CD14-positive monocyte (primary cell): ENCODE data around the gene NHERF1. TPM values are rescaled to one million over a fixed set of nuclear protein-coding genes. Genes with fewer than 3 reads are reported as not detected.

Experiments
- DNase-seq, 3 donors: peaks; one replicate each; pipeline ENCODE4 v3.0.0-alpha.2; 2011 to 2022
- H2AFZ ChIP-seq: 2 replicates; pipeline ENCODE4 v1.6.0; 2012; ENCODE audit warnings: mild to moderate bottlenecking, low read depth, low read length, inconsistent platforms; ENCODE audit not compliant: insufficient read depth, poor library complexity, severe bottlenecking
- H3K27ac ChIP-seq, 2 donors: 1 replicate in 1 of 2; 2 replicates in 1 of 2; pipeline ENCODE4 v1.5.1; 2012 to 2013; ENCODE audit warnings: low read length in 2 of 2, control low read depth in 1 of 2, inconsistent platforms in 1 of 2, low read depth in 1 of 2, mild to moderate bottlenecking in 1 of 2
- H3K27me3 ChIP-seq, 2 donors: one replicate each; pipeline versions ENCODE4 v1.6.0 to v1.6.1; 2011 to 2013; ENCODE audit warnings: low read length in 2 of 2; ENCODE audit not compliant: control insufficient read depth in 2 of 2, insufficient read depth in 2 of 2
- H3K36me3 ChIP-seq, 2 donors: replicated peaks in 1 of 2; 1 replicate in 1 of 2; 2 replicates in 1 of 2; pipeline versions ENCODE4 v1.5.1 to v1.6.1; 2012 to 2013; ENCODE audit warnings: low read length in 2 of 2, control low read depth in 1 of 2, inconsistent platforms in 1 of 2, mild to moderate bottlenecking in 1 of 2; ENCODE audit not compliant: insufficient read depth in 2 of 2, control insufficient read depth in 1 of 2
- H3K4me1 ChIP-seq, 2 donors: 1 replicate in 1 of 2; 2 replicates in 1 of 2; pipeline versions ENCODE4 v1.5.1 to v1.6.1; 2012 to 2013; ENCODE audit warnings: low read length in 2 of 2, control low read depth in 1 of 2, inconsistent platforms in 1 of 2, mild to moderate bottlenecking in 1 of 2, moderate library complexity in 1 of 2; ENCODE audit not compliant: insufficient read depth in 2 of 2, control insufficient read depth in 1 of 2
- H3K4me2 ChIP-seq: replicated peaks from 2 replicates; pipeline ENCODE3; 2012; ENCODE audit warnings: low read length, moderate library complexity, mild to moderate bottlenecking; ENCODE audit not compliant: poor library complexity, severe bottlenecking; ENCODE audit errors: extremely low read depth
- H3K4me3 ChIP-seq, 3 experiments: fragments of 200-600 bp in 1 of 3; sonication (generic) in 1 of 3; replicated peaks in 1 of 3; 1 replicate in 2 of 3; 2 replicates in 1 of 3; pipeline ENCODE4 v1.5.1; 2011 to 2013; ENCODE audit warnings: low read length in 3 of 3, mild to moderate bottlenecking in 3 of 3, control low read depth in 2 of 3, low read depth in 2 of 3, inconsistent platforms in 1 of 3, moderate library complexity in 1 of 3
- H3K79me2 ChIP-seq: 2 replicates; pipeline ENCODE4 v1.6.0; 2012; ENCODE audit warnings: mild to moderate bottlenecking, control low read depth, inconsistent platforms, low read length, moderate library complexity; ENCODE audit not compliant: insufficient read depth
- H3K9ac ChIP-seq: 2 replicates; pipeline ENCODE4 v1.6.0; 2017; ENCODE audit warnings: low read length, mild to moderate bottlenecking; ENCODE audit not compliant: insufficient read depth, poor library complexity, severe bottlenecking
- H3K9me3 ChIP-seq, 2 donors: replicated peaks in 1 of 2; 1 replicate in 1 of 2; 2 replicates in 1 of 2; pipeline versions ENCODE4 v1.5.1 to v1.6.1; 2012 to 2013; ENCODE audit warnings: low read length in 2 of 2, control low read depth in 1 of 2; ENCODE audit not compliant: control insufficient read depth in 1 of 2, insufficient read depth in 1 of 2
- H4K20me1 ChIP-seq: 2 replicates; pipeline ENCODE4 v1.6.0; 2012; ENCODE audit warnings: mild to moderate bottlenecking, low read length, control low read depth, moderate library complexity; ENCODE audit not compliant: insufficient read depth
- H3K27ac Mint-ChIP-seq, 7 donors: one replicate each; pipeline ENCODE4 v1.8.0; 2020; ENCODE audit warnings: mild to moderate bottlenecking in 7 of 7, mixed read lengths in 7 of 7, moderate library complexity in 6 of 7, inconsistent platforms in 2 of 7
- H3K27me3 Mint-ChIP-seq, 3 donors: one replicate each; pipeline ENCODE4 v1.8.0; 2021 to 2022; ENCODE audit warnings: low read depth in 3 of 3, mild to moderate bottlenecking in 3 of 3, mixed read lengths in 3 of 3, moderate library complexity in 3 of 3, inconsistent platforms in 1 of 3
- H3K36me3 Mint-ChIP-seq, 2 donors: one replicate each; pipeline ENCODE4 v1.8.0; 2020; ENCODE audit warnings: mixed read lengths in 2 of 2, inconsistent platforms in 1 of 2, mild to moderate bottlenecking in 1 of 2
- H3K4me1 Mint-ChIP-seq: one replicate; pipeline ENCODE4 v1.8.0; 2020; ENCODE audit warnings: mild to moderate bottlenecking, mixed read lengths
- H3K4me3 Mint-ChIP-seq, 2 donors: one replicate each; pipeline ENCODE4 v1.8.0; 2020; ENCODE audit warnings: mild to moderate bottlenecking in 2 of 2, mixed read lengths in 2 of 2, moderate library complexity in 1 of 2
- H3K9me3 Mint-ChIP-seq, 7 donors: one replicate each; pipeline ENCODE4 v1.8.0; 2020 to 2022; ENCODE audit warnings: mixed read lengths in 7 of 7, mild to moderate bottlenecking in 6 of 7, moderate library complexity in 6 of 7, inconsistent platforms in 2 of 7
- CTCF ChIP-seq: fragments of 200-600 bp; IDR thresholded peaks from one replicate; pipeline ENCODE4 v1.8.0; 2022; ENCODE audit warnings: antibody characterized with exemption, mild to moderate bottlenecking
- WGBS: methylation state at CpG from one replicate; pipeline ENCODE4 v1.1.5; 2013; ENCODE audit warnings: missing lambda C conversion rate; ENCODE audit not compliant: insufficient coverage; 5-methylcytosine and 5-hydroxymethylcytosine counted together
- intact Hi-C, 2 donors: fragments of 100-400 bp; cut with micrococcal nuclease; formaldehyde crosslinking; loops; one replicate each; pipeline versions ENCODE4 v1.15.0 to v1.15.1; 2023
- polyA plus RNA-seq, 3 donors: library from polyadenylated mRNA; depleted of rRNA in 1 of 3; unstranded in 2 of 3; stranded (reverse) in 1 of 3; fragments of 300-500 nt in 2 of 3; fragments of >200 nt in 1 of 3; fragmentation: Illumina TruSeq in 2 of 3; gene quantifications; 1 replicate in 2 of 3; 2 replicates in 1 of 3; pipeline ENCODE4 v1.2.3, GENCODE V29; 2012 to 2021

NHERF1 gene
- polyA plus RNA-seq, 3 donors, result 79.5 to 149 (median 131) TPM

DNA sequence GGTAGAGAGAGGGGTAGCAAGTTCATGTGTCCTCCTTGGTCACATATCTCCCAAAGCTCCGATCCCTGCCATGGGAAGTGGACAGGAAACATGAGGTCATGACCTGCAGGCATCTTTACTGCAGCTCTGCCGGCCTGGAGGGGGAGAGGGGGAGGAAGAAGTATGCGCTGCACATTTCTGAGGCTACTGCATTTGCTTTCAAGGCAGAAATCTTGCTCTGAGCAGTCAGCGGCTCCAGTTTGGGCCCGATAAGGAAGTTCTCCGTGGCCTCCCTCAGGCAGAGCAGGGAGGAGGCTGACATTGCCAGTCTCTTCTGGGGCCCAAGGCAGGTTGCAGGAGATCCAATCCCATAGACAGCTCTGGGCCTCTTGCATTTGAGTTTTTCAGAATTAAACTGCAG lies 1.5 kb upstream of the NHERF1 start:
- Histone ChIP-seq H3K4me1 (peaks cover 77 to 88% of the 10 kb centered on the region in 2 donors), H3K9me3 (no peaks in the 10 kb centered on the region), H3K79me2 (peaks cover 63% of the 10 kb centered on the region), H4K20me1 (peaks cover 34% of the 10 kb centered on the region), H3K27me3 (no peaks in the 10 kb centered on the region), H3K4me2 (peak overlapping the region; percentile 82), H3K9ac (no peak overlapping the region), H3K27ac (peak overlapping the region; percentile 30 to 33), H3K4me3 (peak overlapping the region in 1 of 3 experiments; percentile 98), H2AFZ (no peak overlapping the region), H3K36me3 (no peaks in the 10 kb centered on the region)
- peak overlapping the region; percentile 46 to 85 (median 79) for H3K27ac Mint-ChIP-seq
- WGBS, result 8% methylated on average over 5 of the region's 6 CpGs
- H3K9me3 Mint-ChIP-seq, result peaks cover 0 to 2% (median 0%) of the 10 kb centered on the region in 7 donors
- peak overlapping the region; percentile 60 to 71 for H3K4me3 Mint-ChIP-seq
- peaks cover 74% of the 10 kb centered on the region for H3K4me1 Mint-ChIP-seq
- H3K27me3 Mint-ChIP-seq, result no peaks in the 10 kb centered on the region
- intact Hi-C loops, result loop anchor here in 1 of 2 donors (10.0 kb wide), 1 partner anchor 208 kb away; no protein-coding TSS in a partner anchor
- no peak for TF ChIP-seq CTCF
- peak in 2 of 3 donors; percentile 51 to 58 for DNase-seq
- peaks cover 15 to 19% of the 10 kb centered on the region in 2 donors for H3K36me3 Mint-ChIP-seq

- peaks cover 75 to 88% of the 10 kb centered on the region in 2 donors for H3K4me1 ChIP-seq
- TF ChIP-seq CTCF, result no peak
- peak overlapping the region; percentile 18 to 64 for H3K27ac ChIP-seq
- H3K27me3 ChIP-seq, result no peaks in the 10 kb centered on the region
- peak overlapping the region; percentile 37 to 98 (median 55) for H3K4me3 ChIP-seq
- DNase-seq, result no peak
- H3K27me3 Mint-ChIP-seq, result no peaks in the 10 kb centered on the region
- H3K4me1 Mint-ChIP-seq, result peaks cover 74% of the 10 kb centered on the region
- WGBS, result 0% methylated on average over 34 of the region's 34 CpGs
- no peaks in the 10 kb centered on the region for H3K9me3 ChIP-seq
- H3K4me2 ChIP-seq, result peak overlapping the region; percentile 82
- peak overlapping the region in 6 of 7 donors; percentile 37 to 88 (median 82) for H3K27ac Mint-ChIP-seq
- peaks cover 24 to 27% of the 10 kb centered on the region in 2 donors for H3K36me3 Mint-ChIP-seq
- H3K79me2 ChIP-seq, result peaks cover 71% of the 10 kb centered on the region
- H3K9ac ChIP-seq, result peak overlapping the region; percentile 92
- H4K20me1 ChIP-seq, result peaks cover 47% of the 10 kb centered on the region
- H3K9me3 Mint-ChIP-seq, result peaks cover 0 to 2% (median 0%) of the 10 kb centered on the region in 7 donors
- peak overlapping the region; percentile 48 to 71 for H3K4me3 Mint-ChIP-seq
- intact Hi-C loops, result loop anchor here (2.0 to 10.0 kb wide), 2 partner anchors 31 to 207 kb away; no protein-coding TSS in a partner anchor
- no peak overlapping the region for H2AFZ ChIP-seq
- peaks cover 0 to 9% of the 10 kb centered on the region in 2 donors for H3K36me3 ChIP-seq
Observed at GRCh38 chr17:74748279-74748528, 224 bp upstream of the NHERF1 start.
